NCI-H146 (cell line): ENCODE results near the gene MROH7.

ENCODE experiments used
- DNase-seq: peaks from one replicate; lab custom pipeline; 2025; lab: John Stamatoyannopoulos, UW

Gene MROH7

GRCh38 chr1:54698346-54698745 is 56.8 kb downstream of the MROH7 start:
- no peak for DNase-seq

GRCh38 chr1:54699936-54700525 is 58.4 kb downstream of the MROH7 start:
- DNase-seq: no peak

- DNase-seq: no peak
These were observed 59.5 kb downstream of the MROH7 start for GRCh38 chr1:54701066-54701465.

GRCh38 chr1:54701996-54702395 is 60.4 kb downstream of the MROH7 start:
- no peak for DNase-seq

- DNase-seq: no peak
These were observed 61.9 kb downstream of the MROH7 start for GRCh38 chr1:54703471-54703870.

- no peak for DNase-seq
These were observed 63.6 kb downstream of the MROH7 start for GRCh38 chr1:54705153-54705552.

- no peak for DNase-seq
These were observed 64.8 kb downstream of the MROH7 start for GRCh38 chr1:54706419-54706818.

- no peak for DNase-seq
These were observed 66.8 kb downstream of the MROH7 start for GRCh38 chr1:54708385-54708784.

GRCh38 chr1:54709547-54710292 is 68.1 kb downstream of the MROH7 start:
- no peak for DNase-seq

GRCh38 chr1:54710434-54710833 is 68.8 kb downstream of the MROH7 start:
- no peak for DNase-seq

- DNase-seq: no peak
These were observed 69.3 kb downstream of the MROH7 start for GRCh38 chr1:54710841-54711240.

- no peak for DNase-seq
These were observed 70.0 kb downstream of the MROH7 start for GRCh38 chr1:54711536-54711935.

- DNase-seq: no peak
These were observed 73.4 kb downstream of the MROH7 start for GRCh38 chr1:54714881-54715492.

- DNase-seq: peak; percentile 78
These were observed 74.1 kb downstream of the MROH7 start, which contains the start of gene TTC4 for GRCh38 chr1:54715493-54716298. TTC4 (plus strand) TSS chr1:54715861; CDS start chr1:54715909, 48 bp downstream.

GRCh38 chr1:54716299-54717047 is 74.9 kb downstream of the MROH7 start:
- no peak for DNase-seq

GRCh38 chr1:54721719-54722118 is 80.1 kb downstream of the MROH7 start:
- DNase-seq: no peak

- DNase-seq: no peak
These were observed 82.4 kb downstream of the MROH7 start for GRCh38 chr1:54723985-54724384.

- DNase-seq: no peak
These were observed 83.2 kb downstream of the MROH7 start for GRCh38 chr1:54724771-54725170.

- no peak for DNase-seq
These were observed 86.4 kb downstream of the MROH7 start for GRCh38 chr1:54728027-54728426.

GRCh38 chr1:54736685-54737084 is 95.1 kb downstream of the MROH7 start:
- DNase-seq: no peak

GRCh38 chr1:54738244-54738643 is 96.7 kb downstream of the MROH7 start:
- no peak for DNase-seq

GRCh38 chr1:54741531-54741930 is 99.9 kb downstream of the MROH7 start:
- no peak for DNase-seq
